Breast epithelium (tissue), 4 donors: ENCODE results near the gene FNIP1. TPM values are rescaled to one million over a fixed set of nuclear protein-coding genes. Genes with fewer than 3 reads are reported as not detected.

Experiments
- DNase-seq, 2 donors: peaks; one replicate each; pipeline ENCODE4 v3.0.0-alpha.2; 2019; ENCODE audit warnings: low spot score in 2 of 2
- H3K27ac ChIP-seq, 2 donors: fragments of 200-600 bp; sonication (generic) in 1 of 2; one replicate each; pipeline ENCODE4 v1.5.1; 2016 to 2019; ENCODE audit warnings: mild to moderate bottlenecking in 1 of 2
- H3K27me3 ChIP-seq, 2 donors: fragments of 200-600 bp; sonication (generic) in 1 of 2; one replicate each; pipeline versions ENCODE4 v1.5.1 to v1.6.0; 2017 to 2019; ENCODE audit warnings: control low read depth in 1 of 2, mild to moderate bottlenecking in 1 of 2
- H3K36me3 ChIP-seq: fragments of 200-600 bp; one replicate; pipeline ENCODE4 v1.5.1; 2019
- H3K4me1 ChIP-seq, 2 donors: fragments of 200-600 bp; sonication (generic); one replicate each; pipeline ENCODE4 v1.5.1; 2016 to 2019; ENCODE audit warnings: control low read depth in 1 of 2
- H3K4me3 ChIP-seq, 3 donors: fragments of 200-600 bp; sonication (generic); 1 replicate in 2 of 3; 2 replicates in 1 of 3; pipeline ENCODE4 v1.5.1; 2016 to 2019; ENCODE audit warnings: mild to moderate bottlenecking in 3 of 3, moderate library complexity in 2 of 3
- H3K9me3 ChIP-seq, 2 donors: fragments of 200-600 bp; sonication (generic) in 1 of 2; one replicate each; pipeline ENCODE4 v1.5.1; 2016 to 2019; ENCODE audit warnings: control low read depth in 1 of 2
- CTCF ChIP-seq, 3 donors: fragments of 450-650 bp; IDR thresholded peaks; one replicate each; pipeline ENCODE4 v1.5.1; 2016 to 2017; ENCODE audit warnings: antibody characterized with exemption in 3 of 3, mild to moderate bottlenecking in 3 of 3, moderate library complexity in 3 of 3
- POLR2A ChIP-seq: fragments of 450-650 bp; IDR thresholded peaks from one replicate; pipeline ENCODE4 v1.6.1; 2016; ENCODE audit warnings: antibody characterized with exemption, mild to moderate bottlenecking, moderate library complexity
- POLR2AphosphoS5 ChIP-seq, 3 donors: sonication (generic); formaldehyde crosslinking; IDR thresholded peaks; one replicate each; pipeline ENCODE4 v1.6.1; 2017; ENCODE audit warnings: antibody characterized with exemption in 3 of 3
- intact Hi-C: fragments of 100-400 bp; cut with DNase I; formaldehyde crosslinking; loops from one replicate; pipeline ENCODE4 v1.15.1; 2023; ENCODE audit warnings: low total_unique reads
- total RNA-seq, 3 donors: library from RNA; depleted of rRNA; stranded (reverse); fragments of >200 nt; gene quantifications; one replicate each; pipeline ENCODE4 v1.1.0, GENCODE V29; 2016

Gene FNIP1
- total RNA-seq, 3 donors from 2014 or later: 60.3 to 96.3 (median 70.9) TPM

- DNase-seq: no peak
- intact Hi-C loops: no loop called here
- TF ChIP-seq CTCF (IDR thresholded peaks at IDR 0.05): no peak
- no peak for TF ChIP-seq POLR2A
- no peak for TF ChIP-seq POLR2AphosphoS5 (IDR thresholded peaks at IDR 0.05)
- Histone ChIP-seq H3K9me3 (no peaks in the 10 kb centered on the region), H3K36me3 (no peaks in the 10 kb centered on the region), H3K27ac (no peak overlapping the region), H3K27me3 (no peaks in the 10 kb centered on the region), H3K4me3 (no peak overlapping the region), H3K4me1 (no peaks in the 10 kb centered on the region)
Observed at GRCh38 chr5:131776450-131776849, 20.4 kb downstream of the FNIP1 start.

- no peak overlapping the region for H3K27ac ChIP-seq
- DNase-seq: no peak
- no peaks in the 10 kb centered on the region for H3K36me3 ChIP-seq
- intact Hi-C loops: no loop called here
- H3K27me3 ChIP-seq: no peaks in the 10 kb centered on the region
- no peaks in the 10 kb centered on the region for H3K9me3 ChIP-seq
- no peak overlapping the region for H3K4me3 ChIP-seq
- TF ChIP-seq CTCF (IDR thresholded peaks at IDR 0.05): no peak
- no peak for TF ChIP-seq POLR2AphosphoS5 (IDR thresholded peaks at IDR 0.05)
- no peak for TF ChIP-seq POLR2A
- no peaks in the 10 kb centered on the region for H3K4me1 ChIP-seq
Observed at GRCh38 chr5:131774652-131775367, 22.0 kb downstream of the FNIP1 start.

- H3K27ac ChIP-seq: no peak overlapping the region
- H3K4me3 ChIP-seq: no peak overlapping the region
- H3K4me1 ChIP-seq: no peaks in the 10 kb centered on the region
- intact Hi-C loops: no loop called here
- no peaks in the 10 kb centered on the region for H3K36me3 ChIP-seq
- no peak for DNase-seq
- no peaks in the 10 kb centered on the region for H3K27me3 ChIP-seq
- H3K9me3 ChIP-seq: no peaks in the 10 kb centered on the region
- TF ChIP-seq POLR2A (no peak), POLR2AphosphoS5 (IDR thresholded peaks at IDR 0.05) (no peak), CTCF (IDR thresholded peaks at IDR 0.05) (no peak)
Observed at GRCh38 chr5:131773805-131774204, 23.0 kb downstream of the FNIP1 start.

GRCh38 chr5:131771692-131772091 lies 25.1 kb downstream of the FNIP1 start:
- Histone ChIP-seq H3K36me3 (no peaks in the 10 kb centered on the region), H3K4me3 (no peak overlapping the region), H3K9me3 (no peaks in the 10 kb centered on the region), H3K27ac (no peak overlapping the region), H3K27me3 (no peaks in the 10 kb centered on the region), H3K4me1 (no peaks in the 10 kb centered on the region)
- TF ChIP-seq POLR2AphosphoS5 (IDR thresholded peaks at IDR 0.05) (no peak), CTCF (IDR thresholded peaks at IDR 0.05) (no peak), POLR2A (no peak)
- intact Hi-C loops: no loop called here
- DNase-seq: no peak

- Histone ChIP-seq H3K4me3 (no peak overlapping the region), H3K27me3 (no peaks in the 10 kb centered on the region), H3K4me1 (no peaks in the 10 kb centered on the region), H3K27ac (no peak overlapping the region), H3K9me3 (no peaks in the 10 kb centered on the region), H3K36me3 (no peaks in the 10 kb centered on the region)
- intact Hi-C loops: no loop called here
- TF ChIP-seq POLR2A (no peak), POLR2AphosphoS5 (IDR thresholded peaks at IDR 0.05) (no peak), CTCF (IDR thresholded peaks at IDR 0.05) (no peak)
- no peak for DNase-seq
Observed at GRCh38 chr5:131769961-131770360, 26.9 kb downstream of the FNIP1 start.
